SK-N-MC (cell line): ENCODE data around the gene TBCCD1.

Source experiments
- EZH2 ChIP-seq: fragments of 200-600 bp; sonication (generic); IDR thresholded peaks from one replicate; pipeline ENCODE4 v1.6.1; 2017; ENCODE audit warnings: antibody characterized with exemption
- FOXP2 ChIP-seq: optimal IDR thresholded peaks from 2 replicates; pipeline ENCODE3; 2011; ENCODE audit warnings: mild to moderate bottlenecking, moderate library complexity; ENCODE audit not compliant: insufficient read depth; ENCODE audit errors: extremely low read length, control extremely low read depth
- POLR2AphosphoS5 ChIP-seq: IDR thresholded peaks from 2 replicates; pipeline ENCODE4 v1.6.1; 2012; ENCODE audit warnings: mild to moderate bottlenecking, low read depth, low read length, borderline replicate concordance

DNA sequence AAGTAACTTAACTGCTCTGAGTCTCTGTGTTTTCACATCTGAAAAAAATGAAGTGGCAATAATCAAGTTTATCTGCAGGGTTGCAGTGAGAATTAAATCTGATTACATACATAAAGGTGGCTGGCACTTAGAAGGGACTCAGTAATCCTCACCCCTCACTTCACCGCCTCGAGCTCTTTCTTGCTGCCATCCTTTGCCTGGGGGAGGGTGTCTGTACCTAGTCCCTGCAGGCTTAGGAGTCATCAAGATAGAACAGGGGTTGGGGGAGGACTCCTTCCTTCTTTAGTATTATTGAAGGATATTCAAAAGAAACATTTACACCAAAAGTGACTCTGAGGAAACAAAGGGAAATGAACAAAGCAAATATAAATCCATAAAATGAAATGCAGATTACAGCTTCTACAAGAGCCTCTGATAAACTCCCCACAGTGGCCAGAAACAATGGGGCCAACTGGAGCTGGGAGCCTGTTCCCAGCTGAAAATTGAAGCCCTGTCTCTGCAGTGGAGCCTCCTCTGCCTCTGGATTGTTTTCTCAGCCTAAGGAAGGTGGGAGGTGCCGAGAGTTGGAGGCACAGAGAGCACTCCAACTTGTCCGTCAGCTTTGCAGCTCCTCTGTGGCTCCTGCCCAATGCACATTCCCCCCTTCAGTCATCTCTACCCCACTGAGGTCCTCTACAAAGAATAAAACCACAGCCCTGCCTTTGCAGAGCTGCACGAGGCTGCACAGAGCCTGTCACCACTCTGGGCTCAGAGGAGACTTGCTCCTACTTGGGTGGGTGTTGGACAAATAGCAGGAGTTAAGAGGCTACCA is 64.8 kb downstream of the TBCCD1 start:
- TF ChIP-seq POLR2AphosphoS5 (no peak), EZH2 (no peak), FOXP2 (no peak)
